Nephron progenitor cell (in vitro differentiated cells): ENCODE measurements around the gene IL1RN.
A peak's percentile ranks its signal among the peaks of the same experiment; 100 is the strongest.

ENCODE experiments used
- DNase-seq: peaks from one replicate; pipeline ENCODE4 v3.0.0; 2021
- H3K27ac Mint-ChIP-seq: 2 replicates; pipeline ENCODE4 v1.8.0; 2021; ENCODE audit warnings: mild to moderate bottlenecking, moderate library complexity, mixed read lengths
- H3K27me3 Mint-ChIP-seq: 2 replicates; pipeline ENCODE4 v1.8.0; 2021; ENCODE audit warnings: mild to moderate bottlenecking, low read depth, mixed read lengths; ENCODE audit not compliant: poor library complexity
- H3K36me3 Mint-ChIP-seq: 2 replicates; pipeline ENCODE4 v1.8.0; 2021; ENCODE audit warnings: low read depth, mixed read lengths
- H3K4me1 Mint-ChIP-seq: 2 replicates; pipeline ENCODE4 v1.8.0; 2021; ENCODE audit warnings: mixed read lengths
- H3K4me3 Mint-ChIP-seq: 2 replicates; pipeline ENCODE4 v1.8.0; 2021; ENCODE audit warnings: mild to moderate bottlenecking, moderate library complexity, mixed read lengths
- H3K9me3 Mint-ChIP-seq: 2 replicates; pipeline ENCODE4 v1.8.0; 2021; ENCODE audit warnings: mild to moderate bottlenecking, moderate library complexity, mixed read lengths
- TF ChIP-seq, protein P1 (sequence below): fragments of 200-600 bp; sonication (generic); IDR thresholded peaks from 2 replicates; pipeline ENCODE4 v1.5.0; 2021; ENCODE audit warnings: antibody characterized with exemption

IL1RN gene

DNA sequence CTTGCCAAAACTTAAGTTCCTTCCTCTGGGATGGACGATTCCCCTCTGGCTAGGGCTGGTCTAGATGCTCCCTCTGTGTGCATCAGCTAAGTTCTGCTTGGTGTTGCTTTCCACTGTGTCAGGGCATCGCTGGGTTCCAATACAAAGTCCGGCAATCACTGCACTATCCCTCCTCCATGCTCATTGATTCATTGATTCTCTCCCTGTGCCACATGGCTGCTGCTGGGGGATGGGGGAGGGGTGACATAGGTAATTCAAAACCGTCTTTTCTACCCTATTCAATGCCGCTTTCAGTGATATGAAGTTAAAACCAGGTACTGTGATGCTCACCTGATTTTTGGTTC lies 22.8 kb downstream of the IL1RN start:
- Mint-ChIP-seq H3K27ac (no peak overlapping the region), H3K4me3 (no peak overlapping the region), H3K27me3 (peaks cover 17% of the 10 kb centered on the region), H3K9me3 (peaks cover 7% of the 10 kb centered on the region), H3K36me3 (no peaks in the 10 kb centered on the region), H3K4me1 (no peaks in the 10 kb centered on the region)
- TF ChIP-seq, protein P1, sequence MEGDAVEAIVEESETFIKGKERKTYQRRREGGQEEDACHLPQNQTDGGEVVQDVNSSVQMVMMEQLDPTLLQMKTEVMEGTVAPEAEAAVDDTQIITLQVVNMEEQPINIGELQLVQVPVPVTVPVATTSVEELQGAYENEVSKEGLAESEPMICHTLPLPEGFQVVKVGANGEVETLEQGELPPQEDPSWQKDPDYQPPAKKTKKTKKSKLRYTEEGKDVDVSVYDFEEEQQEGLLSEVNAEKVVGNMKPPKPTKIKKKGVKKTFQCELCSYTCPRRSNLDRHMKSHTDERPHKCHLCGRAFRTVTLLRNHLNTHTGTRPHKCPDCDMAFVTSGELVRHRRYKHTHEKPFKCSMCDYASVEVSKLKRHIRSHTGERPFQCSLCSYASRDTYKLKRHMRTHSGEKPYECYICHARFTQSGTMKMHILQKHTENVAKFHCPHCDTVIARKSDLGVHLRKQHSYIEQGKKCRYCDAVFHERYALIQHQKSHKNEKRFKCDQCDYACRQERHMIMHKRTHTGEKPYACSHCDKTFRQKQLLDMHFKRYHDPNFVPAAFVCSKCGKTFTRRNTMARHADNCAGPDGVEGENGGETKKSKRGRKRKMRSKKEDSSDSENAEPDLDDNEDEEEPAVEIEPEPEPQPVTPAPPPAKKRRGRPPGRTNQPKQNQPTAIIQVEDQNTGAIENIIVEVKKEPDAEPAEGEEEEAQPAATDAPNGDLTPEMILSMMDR = no peak
- DNase-seq = no peak

DNA sequence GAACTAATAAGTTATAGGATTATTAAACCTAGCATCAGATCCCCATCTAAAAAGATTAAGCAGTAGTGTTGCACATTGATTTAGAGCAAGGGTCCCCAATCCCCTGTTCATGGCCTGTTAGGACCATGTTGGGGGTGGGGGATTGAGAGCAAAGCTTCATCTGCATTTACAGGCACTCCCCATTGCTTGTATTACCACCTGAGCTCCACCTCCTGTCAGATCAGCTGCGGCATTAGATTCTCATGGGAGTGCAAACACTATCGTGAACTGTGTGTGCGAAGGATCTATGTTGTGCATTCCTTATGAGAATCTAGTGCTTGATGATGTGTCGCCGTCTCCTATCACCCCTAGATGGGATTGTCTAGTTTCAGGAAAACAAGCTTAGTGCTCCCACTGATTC lies 27.9 kb downstream of the IL1RN start:
- H3K4me3 Mint-ChIP-seq = no peak overlapping the region
- no peak for DNase-seq
- no peaks in the 10 kb centered on the region for H3K36me3 Mint-ChIP-seq
- H3K27me3 Mint-ChIP-seq = peaks cover 39% of the 10 kb centered on the region
- H3K27ac Mint-ChIP-seq = no peak overlapping the region
- peaks cover 13% of the 10 kb centered on the region for H3K4me1 Mint-ChIP-seq
- TF ChIP-seq, protein P1 = no peak
- H3K9me3 Mint-ChIP-seq = no peaks in the 10 kb centered on the region

DNA sequence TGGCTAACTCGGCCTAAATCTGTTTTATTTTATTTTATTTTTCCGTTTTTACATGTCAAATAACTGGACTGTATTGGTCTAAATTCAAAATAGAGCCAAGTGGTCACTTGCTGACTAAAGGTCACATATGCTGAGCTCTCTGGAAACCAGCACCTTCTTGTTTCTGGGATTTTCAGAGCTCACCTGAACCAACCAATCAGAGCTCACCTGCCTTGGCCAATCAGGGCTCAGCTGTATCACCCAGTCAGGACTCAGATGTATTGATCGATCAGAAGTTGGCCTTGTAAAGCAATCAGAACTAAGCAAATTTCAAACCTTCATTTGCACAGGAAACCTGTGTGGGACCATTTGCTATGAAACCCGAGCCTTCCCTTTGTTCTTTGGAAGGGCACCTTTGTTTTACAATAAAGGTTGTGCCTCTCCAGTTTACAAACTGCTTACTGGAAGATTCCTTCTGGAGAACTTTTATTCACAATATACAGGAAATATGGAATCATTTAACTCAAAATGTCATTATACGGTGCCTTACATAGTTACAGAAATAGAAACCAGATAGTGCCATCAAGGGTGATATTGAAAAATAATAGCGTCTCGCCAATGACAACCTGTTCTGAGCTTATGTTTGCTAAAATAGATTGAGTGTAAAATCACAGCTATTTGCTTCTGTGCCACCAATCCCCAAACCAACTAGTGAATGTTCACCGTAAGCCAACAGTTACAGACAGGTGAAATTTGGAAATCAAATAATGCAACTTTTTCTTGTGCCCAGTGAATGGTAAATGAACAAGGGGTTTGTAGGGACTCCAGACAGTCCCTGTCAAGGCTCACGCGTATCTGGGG lies 29.1 kb downstream of the IL1RN start:
- Mint-ChIP-seq H3K4me3 (peak overlapping the region; percentile 74), H3K4me1 (peaks cover 13% of the 10 kb centered on the region), H3K36me3 (no peaks in the 10 kb centered on the region), H3K27me3 (peaks cover 39% of the 10 kb centered on the region), H3K27ac (no peak overlapping the region), H3K9me3 (no peaks in the 10 kb centered on the region)
- TF ChIP-seq, protein P1 = no peak
- no peak for DNase-seq

DNA sequence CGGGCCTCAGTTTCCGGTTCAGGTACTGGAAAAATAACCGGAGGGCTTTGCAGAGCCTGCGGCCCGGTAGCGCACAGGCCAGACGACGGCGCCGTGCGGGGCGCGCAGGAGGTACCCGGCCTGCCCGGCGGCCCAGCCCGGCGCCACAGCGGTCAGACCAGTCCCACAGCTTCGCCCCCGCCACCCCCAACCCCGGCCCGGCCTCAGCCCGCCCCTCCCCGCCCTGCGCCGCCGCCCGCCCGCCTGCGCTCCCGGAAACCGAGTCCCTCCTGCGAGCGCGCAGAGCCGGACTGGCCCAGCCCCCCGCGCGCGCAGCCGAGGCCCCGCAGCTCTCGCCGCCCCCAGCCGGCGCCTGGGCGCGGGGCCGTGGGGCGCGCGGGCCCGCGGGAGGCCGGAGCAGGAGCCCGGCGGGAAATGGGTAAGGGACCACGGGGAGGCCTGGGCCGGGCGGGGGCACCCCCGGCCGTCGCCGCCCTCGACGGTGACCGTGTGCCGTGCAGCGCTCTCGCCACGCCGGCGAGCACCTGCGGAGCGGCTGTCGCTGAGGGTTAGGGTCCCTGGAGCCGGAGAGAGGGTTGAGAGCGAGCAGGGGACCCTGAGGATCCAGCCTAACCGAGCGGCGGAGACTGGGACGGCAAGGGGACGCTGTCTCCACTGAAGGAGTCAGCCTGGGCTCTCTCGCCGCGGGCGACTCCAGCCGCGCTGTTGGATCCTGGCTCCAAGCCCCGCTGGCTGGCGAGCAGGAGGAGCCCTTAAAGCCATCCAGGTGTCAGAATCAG lies 29.9 kb downstream of the IL1RN start:
- DNase-seq = peak; percentile 77
- H3K36me3 Mint-ChIP-seq = no peaks in the 10 kb centered on the region
- peak overlapping the region; percentile 82 for H3K4me3 Mint-ChIP-seq
- TF ChIP-seq, protein P1 = no peak
- no peak overlapping the region for H3K27ac Mint-ChIP-seq
- H3K27me3 Mint-ChIP-seq = peaks cover 39% of the 10 kb centered on the region
- no peaks in the 10 kb centered on the region for H3K9me3 Mint-ChIP-seq
- H3K4me1 Mint-ChIP-seq = peaks cover 13% of the 10 kb centered on the region

DNA sequence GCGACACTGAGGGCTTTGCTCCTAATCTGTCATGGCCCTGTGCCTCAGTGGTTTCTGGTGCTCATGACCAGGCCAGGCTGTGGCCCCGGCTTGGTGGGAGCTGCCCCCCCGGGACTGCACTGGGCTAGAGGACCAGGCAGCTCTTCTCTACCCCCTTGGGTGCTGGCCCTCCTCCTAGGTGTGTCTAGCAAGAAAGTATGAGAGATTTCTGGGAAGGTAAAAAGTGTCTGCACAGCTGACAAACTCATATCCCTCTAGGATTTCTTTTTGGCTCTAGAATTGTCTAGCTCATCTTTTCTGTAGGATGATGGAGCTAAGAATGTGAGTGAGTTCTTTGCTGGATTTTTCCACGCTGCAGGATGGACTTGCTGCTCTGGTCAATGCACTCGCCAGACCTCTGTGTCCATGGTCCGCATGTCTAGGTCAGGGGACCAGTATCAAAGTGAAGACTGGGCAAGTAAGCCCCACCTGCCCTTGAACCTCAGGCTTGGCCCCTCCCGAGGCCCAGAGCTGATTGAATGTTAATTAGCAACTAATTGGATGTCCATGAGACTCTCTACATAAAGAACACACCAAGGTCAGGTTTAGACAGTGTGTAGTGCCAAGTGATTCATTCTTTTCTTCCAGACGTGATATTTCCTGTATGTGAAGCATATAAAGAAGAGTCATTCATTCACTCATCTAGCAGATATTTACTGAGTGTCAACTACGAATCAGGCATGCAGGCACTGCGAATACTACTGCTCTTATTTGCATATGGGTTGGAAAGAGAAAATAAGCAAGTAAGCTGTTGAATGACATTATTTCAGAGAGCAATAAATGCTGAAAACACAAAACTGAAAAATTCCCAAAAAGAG lies 30.7 kb downstream of the IL1RN start:
- TF ChIP-seq, protein P1 = no peak
- H3K36me3 Mint-ChIP-seq = no peaks in the 10 kb centered on the region
- peak overlapping the region; percentile 82 for H3K4me3 Mint-ChIP-seq
- no peaks in the 10 kb centered on the region for H3K9me3 Mint-ChIP-seq
- no peak for DNase-seq
- no peak overlapping the region for H3K27ac Mint-ChIP-seq
- H3K27me3 Mint-ChIP-seq = peaks cover 39% of the 10 kb centered on the region
- peaks cover 13% of the 10 kb centered on the region for H3K4me1 Mint-ChIP-seq
